Astrocyte of the cerebellum (primary cell): Measurements from ENCODE around the gene RASAL2.

Source experiments
- DNase-seq: peaks from one replicate; pipeline ENCODE4 v3.0.0-alpha.2; 2011; ENCODE audit warnings: low read depth
- H3K4me3 ChIP-seq: 2 replicates; pipeline ENCODE4 v1.5.1; 2011; ENCODE audit warnings: mild to moderate bottlenecking, low read depth, low read length, moderate library complexity
- CTCF ChIP-seq: IDR thresholded peaks from 2 replicates; pipeline ENCODE4 v1.5.1; 2012; ENCODE audit warnings: low read length, low read depth, moderate library complexity, mild to moderate bottlenecking; ENCODE audit errors: missing control alignments
- in situ Hi-C: cut with HindIII; loops from 2 replicates; pipeline ENCODE4 v1.10.0; 2017; ENCODE audit warnings: low sequenced_read_pairs

The RASAL2 gene

GRCh38 chr1:178438432-178438831 lies 344.5 kb downstream of the RASAL2 start:
- no peak for DNase-seq
- no peak for TF ChIP-seq CTCF
- in situ Hi-C loops, result no loop called here
- no peak overlapping the region for H3K4me3 ChIP-seq

GRCh38 chr1:178442925-178443324 lies 349.0 kb downstream of the RASAL2 start:
- no peak overlapping the region for H3K4me3 ChIP-seq
- no peak for DNase-seq
- TF ChIP-seq CTCF, result no peak
- in situ Hi-C loops, result no loop called here

- TF ChIP-seq CTCF, result no peak
- in situ Hi-C loops, result loop anchor here (10.0 kb wide), 1 partner anchor 64 kb away; the partner anchor contains the start of gene TEX35
- no peak for DNase-seq
- no peak overlapping the region for H3K4me3 ChIP-seq
These were observed 357.0 kb downstream of the RASAL2 start for GRCh38 chr1:178450871-178451270.

- DNase-seq, result no peak
- in situ Hi-C loops, result loop anchor here (10.0 kb wide), 1 partner anchor 63 kb away; the partner anchor contains the start of gene TEX35
- no peak for TF ChIP-seq CTCF
- no peak overlapping the region for H3K4me3 ChIP-seq
These were observed 357.6 kb downstream of the RASAL2 start for GRCh38 chr1:178451529-178451928.

GRCh38 chr1:178452013-178452412 lies 358.1 kb downstream of the RASAL2 start:
- DNase-seq, result no peak
- TF ChIP-seq CTCF, result no peak
- H3K4me3 ChIP-seq, result no peak overlapping the region
- in situ Hi-C loops, result loop anchor here (10.0 kb wide), 1 partner anchor 63 kb away; the partner anchor contains the start of gene TEX35

- in situ Hi-C loops, result loop anchor here (10.0 kb wide), 1 partner anchor 58 kb away; the partner anchor contains the start of gene TEX35
- no peak for TF ChIP-seq CTCF
- DNase-seq, result no peak
- H3K4me3 ChIP-seq, result no peak overlapping the region
These were observed 362.6 kb downstream of the RASAL2 start for GRCh38 chr1:178456472-178456871.
